Epidermal melanocyte (primary cell): Measurements from ENCODE around the gene MTUS2.
"Not testable (repeated sequence)": the region's sequence is repeated elsewhere in the genome, so short reads cannot be mapped to it uniquely, and the experiment has no call there.

Source experiments
- DNase-seq: peaks from one replicate; pipeline ENCODE4 v3.0.0; 2011; ENCODE audit warnings: low spot score; ENCODE audit not compliant: insufficient read length

Gene MTUS2

GRCh38 chr13:29384871-29385270 is 564.7 kb downstream of the MTUS2 start:
- DNase-seq = no peak

GRCh38 chr13:29386246-29386645 is 566.1 kb downstream of the MTUS2 start:
- DNase-seq = no peak

- DNase-seq = not testable (repeated sequence)
These were observed 570.5 kb downstream of the MTUS2 start for GRCh38 chr13:29390598-29390997.

GRCh38 chr13:29396446-29396845 is 576.3 kb downstream of the MTUS2 start:
- DNase-seq = no peak

- DNase-seq = no peak
These were observed 577.1 kb downstream of the MTUS2 start for GRCh38 chr13:29397265-29397664.

GRCh38 chr13:29402166-29402636 is 582.1 kb downstream of the MTUS2 start:
- no peak for DNase-seq

- no peak for DNase-seq
These were observed 585.3 kb downstream of the MTUS2 start for GRCh38 chr13:29405401-29405800.

- DNase-seq = no peak
These were observed 591.3 kb downstream of the MTUS2 start for GRCh38 chr13:29411481-29411880.

- DNase-seq = no peak
These were observed 597.9 kb downstream of the MTUS2 start for GRCh38 chr13:29418026-29418425.

- no peak for DNase-seq
These were observed 601.0 kb downstream of the MTUS2 start for GRCh38 chr13:29421118-29421517.

GRCh38 chr13:29422015-29422414 is 601.9 kb downstream of the MTUS2 start:
- DNase-seq = no peak

- DNase-seq = no peak
These were observed 602.9 kb downstream of the MTUS2 start for GRCh38 chr13:29423050-29423449.

- no peak for DNase-seq
These were observed 607.8 kb downstream of the MTUS2 start for GRCh38 chr13:29427937-29428309.

- DNase-seq = peak; percentile 19
These were observed 608.4 kb downstream of the MTUS2 start for GRCh38 chr13:29428310-29429181.

- DNase-seq = no peak
These were observed 609.3 kb downstream of the MTUS2 start for GRCh38 chr13:29429286-29429900.

GRCh38 chr13:29434217-29434945 is 614.2 kb downstream of the MTUS2 start:
- no peak for DNase-seq

GRCh38 chr13:29435125-29435911 is 615.2 kb downstream of the MTUS2 start:
- peak; percentile 45 for DNase-seq

- no peak for DNase-seq
These were observed 616.2 kb downstream of the MTUS2 start for GRCh38 chr13:29436291-29436690.

- DNase-seq = no peak
These were observed 616.7 kb downstream of the MTUS2 start for GRCh38 chr13:29436721-29437280.

GRCh38 chr13:29438769-29439168 is 618.6 kb downstream of the MTUS2 start:
- no peak for DNase-seq
